Measurements from ENCODE around the gene CALHM4.

The CALHM4 gene

GRCh38 chr6:116542426-116542825 lies 11.1 kb upstream of the CALHM4 start:
- DNase-seq (ENCODE audit: low read depth, low spot score): no peak

GRCh38 chr6:116543149-116543548 lies 10.4 kb upstream of the CALHM4 start:
- DNase-seq (ENCODE audit: low read depth, low spot score): no peak

DNA sequence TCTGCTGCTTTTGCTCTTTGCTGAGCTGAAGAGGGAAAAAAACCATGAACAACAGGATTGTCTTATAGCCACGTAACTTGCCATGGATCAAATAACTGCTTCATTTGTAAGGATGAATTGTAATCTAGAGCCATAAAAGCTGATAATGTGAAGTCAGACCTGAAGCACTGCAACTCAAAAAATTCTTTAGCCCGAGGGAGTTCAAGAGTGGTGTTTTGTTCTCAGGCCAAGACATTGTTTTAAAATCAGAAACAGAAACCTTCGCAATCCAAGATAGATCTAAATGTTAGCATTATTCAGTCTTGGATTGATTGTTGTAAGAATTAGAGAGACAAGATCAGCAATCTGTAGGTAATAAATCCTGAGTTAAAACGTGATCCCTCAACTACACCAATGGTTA lies 7.9 kb upstream of the CALHM4 start, which contains the start of gene TRAPPC3L:
Gene TRAPPC3L (minus strand): TSS at position 34 of the 400 bp plus-strand sequence. CDS start 170 bp downstream, outside the sequence.
- DNase-seq (ENCODE audit: low read depth, low spot score): no peak

DNA sequence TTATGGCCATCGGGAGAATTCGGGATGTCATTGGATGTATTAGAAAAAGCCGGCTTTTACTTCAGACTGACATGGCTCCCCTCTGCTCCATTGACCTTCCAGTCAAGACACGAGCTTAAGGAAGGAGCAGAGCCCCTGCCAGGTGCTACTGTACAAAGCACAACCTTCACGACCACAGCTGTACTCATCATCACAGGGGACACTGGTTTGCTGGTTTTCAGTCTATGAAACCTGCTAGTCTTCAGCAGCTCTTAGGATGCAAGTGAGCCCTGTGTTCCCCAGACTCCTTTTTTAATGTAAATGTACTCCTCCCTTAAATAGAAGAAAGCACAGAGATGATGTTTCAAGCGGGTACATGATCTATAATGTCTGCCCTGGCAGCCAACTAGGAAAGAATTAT lies 6.2 kb upstream of the CALHM4 start:
- no peak for DNase-seq (ENCODE audit: low read depth, low spot score)

DNA sequence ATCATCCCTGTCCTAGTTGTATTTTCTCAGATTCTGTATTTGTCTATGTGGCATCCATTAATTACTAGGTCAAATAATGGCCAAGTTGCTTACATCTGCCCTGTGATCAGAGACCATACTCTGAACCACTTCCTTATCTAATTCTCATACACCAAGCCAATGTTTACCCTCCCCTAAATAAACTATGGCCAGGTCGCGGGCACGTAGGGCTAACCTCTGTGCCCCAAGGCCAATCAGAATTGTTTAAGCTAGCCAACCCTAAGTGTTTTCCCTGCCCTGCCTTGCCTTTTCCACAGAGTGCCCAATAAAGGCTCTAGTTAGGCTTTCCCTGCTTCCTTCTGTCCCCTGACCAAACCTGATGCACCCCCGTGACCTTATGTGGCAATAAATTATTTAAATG lies 2.8 kb upstream of the CALHM4 start:
- DNase-seq (ENCODE audit: low read depth, low spot score): no peak

DNA sequence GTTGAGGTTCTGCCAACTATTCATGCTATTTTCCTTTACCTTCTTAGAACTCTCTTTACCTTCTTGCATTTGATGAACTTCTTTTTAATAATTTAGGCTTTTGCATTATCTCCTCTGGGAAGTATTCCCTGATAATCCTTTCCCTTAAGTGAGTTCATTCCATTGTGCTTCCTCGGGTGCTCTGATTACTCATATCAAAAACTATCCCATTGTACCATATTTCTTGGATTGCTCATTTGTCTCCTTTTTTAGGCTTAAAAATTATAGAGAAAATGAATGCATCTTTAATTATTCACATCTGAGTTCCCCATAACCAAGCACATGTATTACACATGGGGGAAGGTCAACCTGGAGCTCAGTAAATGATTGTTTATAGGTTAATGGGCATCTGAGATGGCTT lies 2.5 kb downstream of the CALHM4 start:
- no peak for DNase-seq (ENCODE audit: low read depth, low spot score)

DNA sequence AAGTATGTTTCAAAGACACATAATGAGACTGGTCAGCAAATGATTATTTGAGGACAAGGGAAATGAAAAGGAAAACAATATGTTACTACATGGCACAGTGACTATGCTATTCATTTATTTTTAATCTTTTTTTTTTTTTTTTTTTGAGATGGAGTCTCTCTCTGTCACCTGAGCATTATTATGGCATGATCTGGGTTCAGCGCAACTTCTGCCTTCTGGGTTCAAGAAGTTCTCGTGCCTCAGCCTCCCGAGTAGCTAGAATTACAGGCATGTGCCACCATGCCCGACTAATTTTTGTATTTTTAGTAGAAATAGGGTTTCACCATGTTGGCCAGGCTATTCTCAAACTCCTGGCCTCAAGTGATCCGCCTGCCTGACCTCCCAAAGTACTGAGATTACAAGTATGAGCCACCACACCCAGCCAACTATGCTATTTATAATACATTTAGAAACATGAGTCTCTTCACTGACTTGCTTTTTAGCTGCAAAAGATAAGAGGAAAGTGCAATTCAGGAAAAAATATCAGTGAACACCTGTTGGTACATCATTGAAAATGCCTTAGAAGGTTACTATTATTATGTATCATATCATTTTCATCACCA lies 3.4 kb downstream of the CALHM4 start:
- DNase-seq (ENCODE audit: low read depth, low spot score): no peak

DNA sequence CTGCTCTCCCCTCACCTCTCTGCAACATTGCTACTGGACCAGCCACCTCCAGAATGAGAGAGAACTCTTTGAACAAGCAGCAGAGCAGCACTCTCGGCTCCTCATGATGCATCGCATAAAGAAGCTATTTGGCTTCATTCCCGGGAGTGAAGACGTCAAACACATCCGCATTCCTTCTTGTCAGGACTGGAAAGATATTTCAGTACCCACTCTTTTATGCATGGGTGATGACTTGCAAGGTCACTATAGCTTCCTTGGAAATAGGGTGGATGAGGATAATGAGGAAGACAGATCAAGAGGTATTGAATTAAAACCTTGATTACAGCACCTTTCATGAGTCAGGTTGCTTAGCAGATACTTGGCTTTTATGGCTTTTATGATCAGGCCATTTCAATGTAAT lies 4.3 kb downstream of the CALHM4 start:
- DNase-seq (ENCODE audit: low read depth, low spot score): no peak

DNA sequence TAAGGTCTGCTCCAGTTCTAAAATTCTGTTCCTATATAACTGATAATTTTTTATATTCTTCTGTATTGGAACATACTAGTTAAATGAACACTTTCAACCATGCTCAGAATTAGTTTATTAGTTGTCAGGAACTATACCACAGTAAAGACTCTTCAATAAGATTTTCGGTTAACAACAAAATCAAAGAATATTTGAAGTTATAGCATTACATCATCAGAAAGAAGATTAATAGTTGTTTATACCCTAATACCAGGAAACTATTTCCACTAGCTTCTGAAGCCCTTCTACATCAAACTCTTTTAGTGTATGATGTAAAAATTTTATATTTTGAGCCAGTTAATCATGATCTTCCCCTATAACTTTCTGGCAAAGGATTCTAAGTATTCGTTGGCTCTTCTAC lies 6.6 kb downstream of the CALHM4 start:
- no peak for DNase-seq (ENCODE audit: low read depth, low spot score)

DNA sequence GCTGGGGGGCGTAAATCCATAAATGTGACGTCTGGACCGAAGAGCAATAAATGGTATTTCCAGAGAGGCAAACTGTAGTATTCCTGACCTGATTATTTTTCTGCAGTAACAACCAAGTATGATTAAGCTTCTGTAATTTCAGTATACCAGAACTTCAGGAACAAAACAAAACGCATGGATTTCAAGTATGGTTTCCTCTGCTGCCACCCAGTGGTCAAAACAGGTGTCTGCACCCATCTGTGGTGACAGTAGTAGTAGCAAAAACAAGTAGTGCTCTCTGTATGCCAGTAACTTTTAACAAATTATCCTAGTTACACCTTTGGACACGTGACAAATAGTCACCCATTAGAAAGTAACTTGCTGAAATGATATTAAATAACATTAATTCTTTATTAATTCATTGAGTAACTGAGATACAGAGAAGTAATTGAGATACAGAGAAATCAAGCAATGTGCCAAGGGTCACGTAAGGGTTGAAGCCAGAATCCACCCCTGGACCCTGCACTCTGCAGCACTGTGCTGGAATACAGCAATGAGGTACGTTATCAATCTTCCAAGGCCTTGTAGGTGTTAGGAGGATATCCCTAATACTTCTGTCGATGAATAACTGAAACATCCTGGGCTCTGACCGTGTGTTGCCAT lies 7.9 kb downstream of the CALHM4 start:
- peak; percentile 47 for DNase-seq (ENCODE audit: low read depth, low spot score)

DNA sequence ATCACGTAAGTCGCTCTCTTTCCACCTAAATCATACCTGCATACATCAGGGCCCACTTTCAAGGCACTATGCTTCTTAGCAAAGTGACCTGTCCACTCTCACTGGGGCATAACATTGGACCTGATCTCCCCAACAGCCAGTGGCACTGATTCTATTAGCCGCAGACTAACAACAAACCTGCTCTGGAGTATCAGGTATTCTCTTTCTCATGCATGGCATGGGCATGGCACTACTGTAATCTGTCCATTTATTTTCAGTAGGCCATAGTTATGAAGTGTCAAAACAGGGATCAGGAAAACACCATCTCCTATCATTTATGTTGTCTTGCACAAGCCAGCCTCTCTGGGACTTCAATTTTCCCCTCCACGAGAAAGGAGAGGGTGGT lies 8.5 kb downstream of the CALHM4 start:
- no peak for DNase-seq (ENCODE audit: low read depth, low spot score)

DNA sequence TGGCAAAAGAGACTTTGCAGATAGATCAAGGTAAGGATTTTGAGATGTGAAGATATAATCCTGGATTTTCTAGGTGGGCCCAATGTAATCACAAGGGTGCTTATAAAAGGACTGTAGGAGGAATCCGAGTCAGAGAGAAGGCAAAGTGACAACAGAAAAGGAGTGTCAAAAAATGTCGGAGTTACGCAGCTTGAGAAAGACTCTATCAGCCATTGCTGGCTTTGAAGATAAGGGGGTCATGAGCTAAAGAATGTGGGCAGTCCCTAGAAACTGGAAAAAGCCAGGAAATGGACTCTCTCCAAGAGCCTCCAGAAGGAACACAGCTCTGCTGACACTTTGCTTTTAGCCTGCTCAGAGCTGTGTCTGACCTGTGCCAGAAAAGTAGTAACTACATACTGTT lies 9.1 kb downstream of the CALHM4 start:
- no peak for DNase-seq (ENCODE audit: low read depth, low spot score)

GRCh38 chr6:116563830-116564229 lies 10.3 kb downstream of the CALHM4 start:
- no peak for DNase-seq (ENCODE audit: low read depth, low spot score)

GRCh38 chr6:116564311-116564710 lies 10.8 kb downstream of the CALHM4 start:
- DNase-seq (ENCODE audit: low read depth, low spot score): no peak

DNA sequence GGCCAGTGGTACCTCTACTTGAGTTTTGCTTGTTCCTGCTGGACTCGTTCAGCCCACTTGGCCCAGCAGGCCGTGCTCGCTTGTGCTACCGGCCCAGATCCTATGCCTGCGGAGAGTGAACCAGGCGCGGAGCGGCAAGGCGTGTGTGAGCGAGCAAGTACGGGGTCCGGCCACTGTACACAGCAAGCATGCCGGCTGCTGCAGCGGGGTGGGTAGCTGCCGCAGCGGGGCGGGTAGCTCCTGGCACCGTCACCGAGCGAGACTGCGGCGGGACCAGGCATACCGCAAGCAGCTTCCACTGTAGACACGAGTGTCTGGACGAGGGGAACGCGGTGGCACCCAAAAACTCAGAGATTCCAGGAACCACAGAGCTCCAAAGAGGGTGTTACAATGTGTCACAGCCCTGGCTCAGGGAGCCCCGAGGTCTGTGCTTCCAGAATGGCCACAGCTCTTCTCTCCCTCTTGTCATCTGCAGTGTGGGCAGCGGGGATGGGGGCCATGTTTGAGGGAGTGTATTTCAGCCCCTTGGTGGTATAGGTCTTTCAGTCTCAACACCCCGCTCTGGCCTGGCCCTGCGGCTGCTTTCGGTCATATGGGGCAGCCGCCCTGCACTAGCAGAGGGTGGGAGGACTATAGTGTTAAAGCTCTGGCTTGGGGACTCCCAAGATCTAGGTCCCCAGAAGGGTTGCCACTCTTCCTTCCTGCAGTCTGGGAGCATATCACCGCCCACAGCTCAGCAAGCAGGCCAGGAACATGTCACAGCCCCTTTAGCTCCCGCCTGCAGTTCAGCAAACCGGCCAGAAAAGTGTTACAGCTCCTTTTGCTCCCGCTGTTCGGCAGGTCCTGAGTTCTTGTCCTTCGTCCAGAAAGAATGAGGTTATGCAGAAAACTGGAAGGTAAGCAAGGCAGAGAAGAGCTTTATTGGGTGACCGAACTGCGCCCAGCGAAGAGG lies 11.6 kb downstream of the CALHM4 start:
- DNase-seq (ENCODE audit: low read depth, low spot score): no peak

GRCh38 chr6:116568111-116568510 lies 14.6 kb downstream of the CALHM4 start:
- DNase-seq (ENCODE audit: low read depth, low spot score): no peak

DNA sequence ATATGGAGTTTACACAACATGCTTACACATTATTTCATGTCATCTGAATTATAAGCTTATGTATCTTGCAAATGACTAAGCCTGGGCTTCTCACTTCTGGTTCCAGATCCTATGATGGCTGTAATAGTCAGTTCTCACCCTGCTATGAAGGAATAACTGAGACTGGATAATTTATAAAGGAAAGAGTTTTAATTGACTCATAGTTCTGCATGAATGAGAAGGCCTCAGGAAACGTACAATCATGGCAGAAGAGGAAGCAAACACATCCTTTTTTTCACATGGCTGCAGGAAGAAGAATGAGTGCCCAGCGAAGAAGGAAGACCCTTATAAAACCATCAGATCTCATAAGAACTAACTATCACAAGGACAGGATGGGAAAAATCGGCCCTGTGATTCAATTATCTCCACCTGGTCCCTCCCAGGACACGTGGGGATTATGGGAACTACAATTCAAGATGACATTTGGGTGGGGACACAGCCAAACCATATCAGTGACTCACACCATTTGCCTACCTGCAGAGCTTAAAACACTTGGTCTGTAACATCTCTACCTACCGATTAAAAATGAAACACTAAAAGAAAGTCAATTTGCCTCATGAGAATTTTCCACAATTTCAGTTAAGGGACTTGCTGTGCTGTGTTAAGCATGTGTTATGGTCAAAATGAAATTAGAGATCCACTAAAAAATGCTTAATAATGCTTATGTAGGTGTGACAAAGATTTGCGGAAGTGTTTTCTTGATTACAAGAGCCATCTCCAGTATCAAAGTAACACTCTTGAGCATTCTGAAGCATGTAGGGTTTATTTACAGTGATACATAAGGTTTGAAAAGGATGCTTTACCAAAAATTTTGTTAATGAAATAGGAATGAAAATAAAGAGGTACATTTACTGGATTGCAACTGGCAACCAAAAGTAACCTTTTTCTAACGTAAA lies 15.5 kb downstream of the CALHM4 start:
- no peak for DNase-seq (ENCODE audit: low read depth, low spot score)

GRCh38 chr6:116570856-116571682 lies 17.5 kb downstream of the CALHM4 start, which contains the start of gene RWDD1:
TSS of gene RWDD1 (plus strand) at chr6:116571504. CDS start at chr6:116571583, 79 bp downstream.
- DNase-seq (ENCODE audit: low read depth, low spot score): peak; percentile 96

DNA sequence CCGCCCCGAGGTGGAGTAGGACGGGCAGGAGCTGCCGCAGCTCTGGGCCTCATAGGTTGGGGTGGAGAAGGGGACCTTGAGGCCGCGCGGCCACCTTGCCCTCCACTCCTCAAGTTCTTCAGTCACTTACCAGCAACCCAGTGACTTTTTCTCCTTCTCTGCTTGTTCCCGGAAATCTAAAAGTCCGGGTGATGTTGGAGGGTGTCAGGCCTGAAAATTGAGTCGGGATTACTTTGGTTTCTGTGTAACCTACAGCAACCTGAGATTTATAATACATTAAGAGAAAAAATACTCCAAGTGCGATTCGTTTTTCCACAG lies 18.1 kb downstream of the CALHM4 start:
- no peak for DNase-seq (ENCODE audit: low read depth, low spot score)

- no peak for DNase-seq (ENCODE audit: low read depth, low spot score)
These were observed 18.6 kb downstream of the CALHM4 start for GRCh38 chr6:116572162-116572561.

GRCh38 chr6:116575227-116575626 lies 21.7 kb downstream of the CALHM4 start:
- no peak for DNase-seq (ENCODE audit: low read depth, low spot score)

All from activated CD4-positive, CD25-positive, alpha-beta regulatory T cell treated with anti-CD3 and anti-CD28 coated beads, Interleukin-2, amount 50 U/mL, for 16 hours (primary cell).